GM11168 (cell line): ENCODE measurements around the gene FAAP20.

ENCODE experiments used
- in situ Hi-C: fragments of 300-500 bp; cut with MboI; formaldehyde crosslinking; loops from one replicate; pipeline ENCODE4 v1.12.0; 2022; ENCODE audit warnings: low sequenced_read_pairs; ENCODE audit not compliant: unreplicated experiment

The FAAP20 gene

GRCh38 chr1:2184531-2184930 lies 10.0 kb downstream of the FAAP20 start:
- in situ Hi-C loops = loop anchor here (25.0 kb wide), 1 partner anchor 403 kb away; the partner anchor contains the start of gene PRXL2B

GRCh38 chr1:2183937-2184334 lies 10.6 kb downstream of the FAAP20 start:
- in situ Hi-C loops = loop anchor here (25.0 kb wide), 1 partner anchor 403 kb away; the partner anchor contains the start of gene PRXL2B

GRCh38 chr1:2182376-2182775 lies 12.2 kb downstream of the FAAP20 start:
- in situ Hi-C loops = loop anchor here (25.0 kb wide), 1 partner anchor 405 kb away; the partner anchor contains the start of gene PRXL2B

- in situ Hi-C loops = loop anchor here (25.0 kb wide), 1 partner anchor 406 kb away; the partner anchor contains the start of gene PRXL2B
Measured at GRCh38 chr1:2181752-2182151, 12.8 kb downstream of the FAAP20 start.

- in situ Hi-C loops = loop anchor here (25.0 kb wide), 1 partner anchor 406 kb away; the partner anchor contains the start of gene PRXL2B
Measured at GRCh38 chr1:2181271-2181670, 13.3 kb downstream of the FAAP20 start.

- in situ Hi-C loops = loop anchor here (25.0 kb wide), 1 partner anchor 407 kb away; the partner anchor contains the start of gene PRXL2B
Measured at GRCh38 chr1:2180297-2181245, 14.0 kb downstream of the FAAP20 start.

GRCh38 chr1:2179283-2180013 lies 15.1 kb downstream of the FAAP20 start:
- in situ Hi-C loops = loop anchor here (25.0 kb wide), 1 partner anchor 408 kb away; the partner anchor contains the start of gene PRXL2B

GRCh38 chr1:2178875-2179274 lies 15.7 kb downstream of the FAAP20 start:
- in situ Hi-C loops = loop anchor here (25.0 kb wide), 1 partner anchor 408 kb away; the partner anchor contains the start of gene PRXL2B

- in situ Hi-C loops = loop anchor here (25.0 kb wide), 1 partner anchor 409 kb away; the partner anchor contains the start of gene PRXL2B
Measured at GRCh38 chr1:2177946-2178538, 16.5 kb downstream of the FAAP20 start.

- in situ Hi-C loops = loop anchor here (25.0 kb wide), 1 partner anchor 410 kb away; the partner anchor contains the start of gene PRXL2B
Measured at GRCh38 chr1:2177541-2177940, 17.0 kb downstream of the FAAP20 start.

- in situ Hi-C loops = loop anchor here (25.0 kb wide), 1 partner anchor 411 kb away; the partner anchor contains the start of gene PRXL2B
Measured at GRCh38 chr1:2176615-2177014, 18.0 kb downstream of the FAAP20 start.

GRCh38 chr1:2175681-2176454 lies 18.7 kb downstream of the FAAP20 start:
- in situ Hi-C loops = loop anchor here (25.0 kb wide), 1 partner anchor 411 kb away; the partner anchor contains the start of gene PRXL2B

- in situ Hi-C loops = loop anchor here (25.0 kb wide), 1 partner anchor 412 kb away; the partner anchor contains the start of gene PRXL2B
Measured at GRCh38 chr1:2175055-2175414, 19.5 kb downstream of the FAAP20 start.

- in situ Hi-C loops = loop anchor here (25.0 kb wide), 1 partner anchor 413 kb away; the partner anchor contains the start of gene PRXL2B
Measured at GRCh38 chr1:2174348-2175054, 20.1 kb downstream of the FAAP20 start.

GRCh38 chr1:2173546-2174347 lies 20.8 kb downstream of the FAAP20 start:
- in situ Hi-C loops = no loop called here

GRCh38 chr1:2172551-2173146 lies 21.9 kb downstream of the FAAP20 start:
- in situ Hi-C loops = no loop called here

- in situ Hi-C loops = no loop called here
Measured at GRCh38 chr1:2172012-2172411, 22.6 kb downstream of the FAAP20 start.
